ENCODE measurements around the gene USP40. TPM values are rescaled to one million over a fixed set of nuclear protein-coding genes. Genes with fewer than 3 reads are reported as not detected.

The USP40 gene
- polyA plus RNA-seq, 10 donors, result 17.3 to 39.0 (median 22.3) TPM

DNA sequence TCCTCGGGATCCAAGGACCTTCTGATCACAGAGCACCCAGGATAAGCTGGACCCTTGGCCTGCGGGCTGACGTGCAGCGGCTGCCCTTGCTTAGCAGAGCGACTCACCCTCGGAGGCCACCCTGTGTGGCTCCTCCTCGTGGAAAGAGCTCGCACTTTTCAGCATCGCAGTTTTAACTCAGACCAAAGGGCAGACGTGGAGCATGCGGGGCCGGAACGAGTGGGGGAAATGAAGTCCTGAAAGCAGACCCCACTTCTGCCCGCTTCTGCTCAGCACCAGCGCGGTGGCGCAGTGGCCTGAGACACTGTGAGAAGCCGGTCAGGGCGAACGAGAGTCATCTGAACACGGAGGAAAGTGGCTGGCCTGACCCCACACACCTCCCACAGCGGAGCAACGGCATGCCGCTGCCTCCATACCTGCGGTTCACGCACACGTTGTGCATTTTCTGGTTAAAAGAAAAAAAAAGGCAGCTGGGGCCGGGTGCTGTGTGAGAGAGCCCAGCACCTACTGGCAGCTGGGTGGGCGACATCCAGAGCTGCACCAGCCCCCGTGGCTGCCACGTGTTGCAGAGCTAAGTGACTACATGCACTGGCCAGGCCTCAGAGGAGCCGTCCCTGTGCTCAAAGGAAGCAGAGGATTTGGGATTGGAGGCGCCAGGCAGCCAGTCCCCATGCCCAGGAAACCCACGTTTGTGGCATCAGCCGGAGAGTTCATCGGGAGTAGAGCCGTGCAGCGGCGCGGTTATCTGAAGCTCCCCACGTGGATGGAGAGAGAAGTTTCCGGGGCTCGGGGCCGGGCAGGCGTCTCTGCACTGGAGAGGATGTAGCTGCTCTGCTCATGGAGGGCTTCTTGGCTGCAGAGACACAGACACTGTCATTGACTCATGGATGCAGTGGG is 89.7 kb downstream of the USP40 start:
- DNase-seq, result no peak

DNA sequence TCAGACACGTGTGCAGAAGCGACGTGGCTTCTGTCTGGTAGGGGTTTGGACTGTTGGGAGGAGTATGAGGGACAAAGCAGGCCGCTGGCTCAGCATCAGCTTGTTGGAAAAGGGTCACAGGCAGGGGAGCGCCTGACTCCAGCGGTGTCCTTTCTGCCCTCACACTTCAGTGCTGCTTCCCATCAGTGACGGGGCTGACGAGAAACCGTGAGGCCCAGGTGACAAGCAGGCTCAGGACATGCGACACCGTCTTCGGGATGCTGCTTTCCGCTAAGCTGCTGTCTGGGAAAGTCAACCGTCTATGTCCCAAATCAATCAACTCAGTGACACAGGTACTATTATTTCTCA is 90.5 kb downstream of the USP40 start:
- no peak for DNase-seq

DNA sequence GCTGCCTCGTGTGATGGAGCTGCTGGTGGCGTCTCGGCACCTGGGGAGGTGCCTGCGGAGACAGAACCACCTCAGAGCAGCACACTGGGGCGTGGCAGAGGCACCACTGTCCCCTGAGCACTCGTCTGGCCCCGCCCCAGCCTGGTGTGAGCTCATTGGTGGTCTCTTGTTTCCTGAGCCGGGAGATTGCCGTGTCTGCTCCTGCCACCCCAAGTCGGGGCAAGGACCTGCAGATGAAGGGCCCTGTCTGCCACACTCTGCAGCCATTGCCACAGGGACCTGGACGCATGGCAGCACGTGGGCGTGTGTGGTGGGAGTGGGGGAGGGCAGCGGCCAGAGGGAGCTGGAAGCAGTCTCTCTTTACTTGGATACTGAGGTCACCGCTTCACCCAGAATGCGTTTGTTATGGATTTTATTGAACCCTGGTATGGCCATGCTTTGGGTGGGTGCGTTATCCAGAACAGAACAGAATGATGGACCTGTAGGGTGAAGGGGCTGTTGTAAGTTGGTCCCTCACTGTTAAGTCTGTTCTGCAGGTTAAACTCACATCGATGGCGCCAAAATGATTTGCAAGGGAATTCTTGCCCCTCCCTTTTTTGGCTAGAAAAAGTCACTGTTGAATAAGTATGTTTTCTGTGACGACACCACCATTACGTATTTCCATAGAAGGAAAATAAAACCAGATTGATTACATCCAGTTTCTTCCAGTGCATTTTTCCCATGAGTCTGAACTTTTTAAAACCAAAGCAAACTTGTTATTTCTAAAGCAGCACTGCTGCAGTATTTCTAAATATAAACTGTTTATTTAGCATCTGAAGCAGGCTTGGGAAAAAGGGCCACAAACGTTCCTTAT is 92.0 kb downstream of the USP40 start:
- DNase-seq, result peak; percentile 33 to 73 (median 60)

DNA sequence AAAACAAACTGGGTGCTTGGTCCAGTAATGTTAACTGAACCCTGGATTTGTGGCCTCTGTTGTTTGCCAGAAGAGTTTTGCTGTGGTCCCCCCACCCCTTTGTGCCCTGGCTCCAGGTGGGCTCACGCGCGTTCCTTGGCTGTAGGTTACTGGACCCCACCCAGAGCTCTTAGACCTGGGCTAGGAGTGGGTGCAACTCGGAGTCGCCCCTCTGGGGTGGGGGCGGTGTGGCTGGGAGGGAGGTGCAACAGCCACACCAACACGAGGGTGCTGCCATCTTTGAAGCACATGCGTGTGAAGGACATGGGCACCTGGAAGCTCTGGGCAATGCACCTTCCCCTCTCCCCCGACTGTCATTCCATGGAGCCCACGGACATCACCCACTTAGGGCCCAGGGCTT is 92.7 kb downstream of the USP40 start:
- DNase-seq, result no peak

DNA sequence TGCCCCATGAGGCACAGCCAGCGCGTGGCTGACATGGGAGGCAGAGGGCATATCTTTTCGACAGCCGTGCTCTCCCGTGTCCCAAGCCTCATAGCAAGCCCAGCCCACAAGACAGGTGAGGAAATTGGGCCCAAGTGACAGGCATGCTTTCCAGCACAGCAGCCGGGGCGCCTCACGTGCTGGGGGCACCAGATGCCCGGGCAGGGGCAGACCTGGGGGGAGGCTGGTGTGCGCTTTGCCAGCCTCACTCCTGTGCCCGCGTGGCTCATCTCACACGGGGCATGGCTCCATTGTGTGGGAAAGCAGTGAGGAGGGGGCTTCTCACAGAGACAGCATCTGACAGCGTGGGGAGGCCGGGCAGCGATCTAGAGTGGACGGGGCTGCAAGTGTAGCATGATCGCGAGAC is 93.2 kb downstream of the USP40 start:
- DNase-seq, result no peak

DNA sequence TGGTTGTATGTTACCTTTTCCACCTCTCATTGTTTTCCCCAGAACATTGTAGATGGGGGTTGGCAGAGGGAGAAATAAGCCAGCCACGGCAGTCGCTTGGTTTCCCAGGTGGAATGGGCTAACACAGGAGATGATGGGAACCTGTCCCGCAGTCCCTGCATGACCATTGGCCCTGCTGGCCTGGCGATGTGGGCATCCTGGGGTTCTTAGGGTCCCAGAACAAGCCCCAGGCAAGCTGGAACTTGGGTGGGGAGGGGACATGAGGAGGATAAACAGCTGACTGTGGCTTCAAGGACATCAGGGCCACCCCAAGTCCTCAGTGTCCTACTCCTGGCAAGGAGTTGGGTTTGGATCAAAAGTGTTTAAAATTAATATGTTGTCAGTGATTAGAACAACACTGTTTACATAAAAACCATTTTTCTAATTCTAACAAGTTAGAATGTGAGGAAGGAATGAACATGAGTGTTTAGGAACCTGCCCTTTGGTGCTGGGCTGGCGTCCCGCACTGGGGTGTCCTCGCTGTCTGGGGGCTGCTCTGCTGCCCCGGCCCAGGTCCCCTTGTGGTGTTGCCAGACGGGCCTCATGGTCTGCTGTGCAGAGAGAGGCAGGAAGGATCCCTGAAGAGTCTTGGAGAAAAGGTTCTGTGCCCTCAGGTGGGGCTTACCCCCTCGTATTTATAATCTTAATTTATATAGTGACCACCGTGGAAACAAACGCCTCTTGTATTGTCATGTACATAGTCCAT is 95.1 kb downstream of the USP40 start:
- no peak for DNase-seq

DNA sequence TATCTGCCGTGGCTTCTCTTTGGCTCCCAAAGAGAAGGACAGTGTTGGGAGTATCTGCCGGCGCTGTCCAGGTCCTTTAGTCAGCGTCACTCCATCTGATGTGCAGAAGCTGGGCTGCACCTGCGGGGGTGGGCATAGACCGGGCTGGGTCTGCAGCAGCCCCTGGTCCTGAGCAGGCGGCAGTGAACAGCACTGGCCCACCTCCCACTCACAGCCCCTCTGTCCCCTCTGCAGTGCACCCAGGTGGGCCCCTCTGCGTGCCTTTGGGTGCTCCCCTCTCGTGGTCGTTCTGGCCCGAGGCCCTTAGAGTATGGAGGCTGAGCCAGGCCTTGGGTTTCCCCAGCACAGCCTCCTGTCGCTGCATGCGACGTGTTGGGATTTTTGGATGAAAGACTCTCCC is 95.7 kb downstream of the USP40 start:
- DNase-seq, result no peak

DNA sequence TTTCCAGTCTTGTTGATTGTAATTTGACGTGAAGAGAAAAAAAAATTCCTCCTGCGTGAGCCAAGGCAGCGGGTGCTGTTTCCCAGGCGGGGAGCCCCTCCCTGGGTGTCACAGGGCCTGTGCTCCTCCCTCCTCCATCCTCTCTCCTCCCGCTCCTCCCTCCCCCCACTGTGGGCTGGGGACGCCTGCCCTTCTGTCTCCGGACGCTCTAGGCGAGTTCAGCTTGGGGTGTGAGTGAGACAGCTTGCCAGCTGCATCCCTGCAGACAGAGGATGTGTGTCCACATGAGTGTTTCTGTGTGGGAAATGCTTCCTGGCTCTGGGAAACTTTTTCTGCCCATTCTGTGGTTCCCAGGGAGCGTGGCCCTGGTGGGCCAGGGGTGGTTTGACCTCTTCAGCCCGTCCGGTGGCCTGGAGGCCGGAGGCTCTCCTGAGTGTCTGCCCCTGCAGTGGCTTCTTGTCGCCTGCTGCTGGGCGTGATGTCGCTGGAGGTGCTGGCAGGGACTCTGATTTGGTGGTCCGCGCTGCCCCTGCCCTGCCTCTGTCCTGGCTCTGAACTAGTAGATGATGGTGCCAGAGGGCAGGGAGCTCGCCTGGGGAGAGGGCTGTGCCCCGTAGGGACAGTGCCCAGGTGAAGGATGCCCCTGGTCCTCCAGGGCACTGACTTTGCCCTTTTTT is 96.4 kb downstream of the USP40 start:
- peak; percentile 41 to 84 (median 66) for DNase-seq

DNA sequence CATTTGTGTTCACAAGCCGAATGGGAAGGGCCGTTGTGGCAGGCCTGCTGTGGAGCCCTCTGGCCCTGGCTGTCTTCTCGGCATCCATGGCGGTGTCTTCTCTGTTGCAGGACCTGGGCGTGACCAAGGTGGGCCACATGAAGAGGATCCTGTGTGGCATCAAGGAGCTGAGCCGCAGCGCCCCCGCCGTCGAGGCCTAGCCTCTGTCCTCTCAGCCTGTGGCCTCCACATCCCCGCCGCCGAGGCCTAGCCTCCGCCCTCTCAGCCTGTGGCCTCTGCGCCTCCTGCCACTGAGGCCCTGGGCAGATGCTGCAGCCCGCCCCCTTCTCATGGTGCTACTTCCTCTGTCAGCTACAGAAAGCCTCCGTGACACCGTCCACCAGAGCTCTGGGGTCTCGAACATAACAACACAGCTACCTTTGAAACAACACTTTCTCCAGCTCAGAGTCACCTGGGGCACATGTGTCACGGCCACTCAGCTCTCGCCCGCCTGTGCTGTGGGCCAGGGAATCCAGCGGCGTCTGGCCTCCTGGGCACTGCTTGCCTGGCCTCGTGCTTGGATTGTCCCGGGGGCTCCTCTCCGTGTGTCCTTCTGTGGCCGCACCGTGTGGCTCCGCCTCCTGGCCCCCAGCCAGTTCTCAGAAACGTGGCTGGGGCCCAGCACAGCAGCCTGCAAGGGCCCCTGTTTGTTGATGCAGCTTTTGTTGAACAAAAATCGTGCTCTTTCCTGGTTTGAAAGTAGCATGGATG is 97.1 kb downstream of the USP40 start:
- DNase-seq, result peak in 2 of 3 donors; percentile 25 to 42

DNA sequence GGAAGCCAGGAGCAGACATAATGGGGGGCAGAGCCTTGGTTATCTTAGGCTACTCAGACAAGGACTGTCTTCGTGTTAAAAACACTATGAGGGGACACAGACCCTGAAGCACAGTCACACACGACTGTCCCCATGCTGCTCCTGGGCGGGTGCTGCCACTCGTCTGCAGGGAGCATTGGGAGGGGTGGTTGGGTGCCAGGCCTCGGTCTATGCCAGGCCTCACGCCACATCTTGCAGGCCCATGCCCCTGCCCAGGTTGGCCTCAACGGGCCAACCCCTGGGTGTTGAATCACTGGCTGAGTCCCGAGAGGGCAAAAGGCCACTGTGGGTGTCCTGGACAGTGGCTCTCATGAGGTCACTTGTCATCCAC is 97.9 kb downstream of the USP40 start:
- no peak for DNase-seq

DNA sequence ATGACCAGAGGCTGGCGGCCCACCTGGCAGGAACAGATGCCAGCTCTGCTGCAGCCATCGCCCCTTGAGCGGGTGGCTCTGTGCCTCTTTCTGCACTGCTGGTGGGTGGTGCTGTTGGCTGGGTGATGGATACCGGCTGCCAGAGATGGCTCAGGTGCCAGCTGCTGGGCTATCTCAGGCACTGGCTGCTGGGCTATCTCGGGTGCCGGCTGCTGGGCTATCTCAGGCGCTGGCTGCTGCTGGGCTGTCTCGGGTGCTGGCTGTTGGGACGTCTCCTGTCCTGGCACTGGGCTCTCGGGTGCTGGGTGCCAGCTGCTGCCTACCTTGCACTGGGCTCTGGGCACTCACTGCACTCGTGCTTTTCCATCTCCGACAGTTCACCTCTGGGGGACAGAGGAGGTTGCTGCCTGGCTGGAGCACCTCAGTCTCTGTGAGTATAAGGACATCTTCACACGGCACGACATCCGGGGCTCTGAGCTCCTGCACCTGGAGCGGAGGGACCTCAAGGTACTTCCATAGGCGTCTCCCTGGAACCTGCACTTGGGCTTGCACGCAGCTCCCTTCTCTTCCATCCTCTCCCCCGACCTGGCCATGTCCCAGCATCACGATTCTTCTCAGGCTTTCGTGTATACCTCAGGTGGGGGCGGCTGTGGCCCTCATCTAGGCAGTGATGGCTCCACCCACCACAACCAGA is 98.4 kb downstream of the USP40 start:
- no peak for DNase-seq

DNA sequence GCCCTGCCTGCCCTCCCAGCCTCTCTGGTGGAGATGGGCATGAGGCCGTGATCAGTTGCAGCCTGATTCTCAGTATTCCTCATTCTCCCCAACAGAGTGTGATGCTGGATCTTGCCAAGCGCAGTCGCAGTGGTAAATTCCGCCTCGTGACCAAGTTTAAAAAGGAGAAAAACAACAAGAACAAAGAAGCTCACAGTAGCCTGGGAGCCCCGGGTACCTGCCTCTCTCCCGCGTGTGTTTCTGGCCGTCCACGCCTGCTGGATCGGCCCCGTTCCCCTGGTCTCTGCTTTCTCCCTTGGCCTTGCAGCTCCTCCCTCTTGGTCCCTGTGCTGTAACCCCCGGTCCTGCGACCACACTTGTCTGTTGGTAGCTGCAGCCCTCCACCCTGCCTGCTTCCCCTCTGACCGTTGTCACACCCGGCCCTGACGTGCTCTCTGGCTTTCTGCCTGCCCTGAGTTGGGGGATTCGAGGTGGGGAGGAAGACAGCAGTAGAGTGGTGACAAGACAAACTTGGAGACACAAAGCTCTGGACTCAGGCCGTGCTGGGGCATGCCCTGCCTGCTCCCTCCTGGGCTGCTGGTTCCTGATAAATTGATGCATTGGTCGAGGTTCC is 99.5 kb downstream of the USP40 start:
- DNase-seq, result no peak

DNA sequence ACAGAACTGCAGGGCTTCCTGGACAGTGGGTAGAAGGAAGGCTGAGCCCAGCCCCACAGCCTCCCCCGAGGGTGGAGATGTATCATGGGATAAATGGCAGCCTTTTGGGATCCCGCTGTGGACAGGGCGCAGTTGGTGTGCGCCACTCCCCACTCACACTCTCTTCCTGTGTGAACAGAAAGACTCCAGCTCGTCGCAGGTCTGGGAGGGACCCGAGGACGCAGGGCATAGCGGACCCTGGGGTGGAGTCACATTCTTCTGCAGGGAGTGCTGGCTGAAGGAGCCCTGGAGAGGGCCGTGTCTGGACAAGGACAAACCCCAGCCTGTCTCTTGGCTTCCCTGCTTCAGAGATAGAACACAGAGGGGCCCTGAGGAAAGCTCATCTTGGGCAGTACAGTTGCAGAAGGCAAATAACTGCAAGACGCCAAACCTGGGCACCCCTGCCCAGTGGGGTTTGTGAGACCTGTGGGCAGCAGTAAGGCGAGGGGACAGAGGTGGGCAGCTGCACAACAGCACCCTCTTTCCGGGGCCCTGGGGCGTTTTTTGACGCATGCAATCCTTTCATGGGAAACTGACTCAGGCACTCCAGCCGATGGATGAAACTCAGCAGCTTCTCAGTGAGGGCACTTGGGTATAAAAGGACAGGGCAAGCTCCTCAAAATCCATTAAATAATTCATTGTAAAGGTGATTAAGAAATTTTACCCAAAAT is 101.9 kb downstream of the USP40 start:
- no peak for DNase-seq

DNA sequence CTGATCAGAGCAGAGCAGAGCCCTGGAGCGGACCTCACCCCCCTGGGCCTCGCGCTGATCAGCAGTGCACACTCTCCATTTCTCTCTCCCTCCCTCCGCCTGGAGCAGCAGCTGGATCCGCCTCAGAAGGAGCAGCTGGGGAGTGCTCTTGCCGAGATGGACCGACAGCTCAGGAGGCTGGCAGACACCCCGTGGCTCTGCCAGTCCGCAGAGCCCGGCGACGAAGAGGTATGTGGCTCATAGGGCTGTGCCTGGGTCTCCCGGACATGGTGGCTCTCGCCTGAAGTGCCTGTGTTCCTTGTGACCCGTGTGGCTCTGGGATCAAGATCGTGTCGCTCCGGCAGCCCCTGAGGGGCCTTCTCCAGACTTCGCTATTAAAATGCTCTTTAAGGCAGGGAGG is 102.5 kb downstream of the USP40 start:
- no peak for DNase-seq

DNA sequence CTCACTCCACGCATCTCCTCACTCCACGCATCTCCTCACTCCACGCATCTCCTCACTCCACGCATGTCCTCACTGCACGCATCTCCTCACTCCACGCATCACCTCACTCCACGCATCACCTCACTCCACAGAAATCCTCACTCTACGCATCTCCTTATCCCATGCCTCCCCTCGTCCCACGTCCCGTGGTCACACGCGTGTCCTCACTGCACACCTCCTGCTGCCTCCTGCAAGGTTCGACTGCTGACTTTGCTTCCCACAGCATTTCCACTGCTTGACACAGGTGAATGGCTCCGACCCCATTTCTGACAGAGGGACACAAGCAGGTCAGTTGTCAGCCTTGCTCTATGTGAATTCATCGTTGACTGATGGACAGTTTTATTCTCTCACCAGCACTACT is 103.0 kb downstream of the USP40 start:
- DNase-seq, result no peak

DNA sequence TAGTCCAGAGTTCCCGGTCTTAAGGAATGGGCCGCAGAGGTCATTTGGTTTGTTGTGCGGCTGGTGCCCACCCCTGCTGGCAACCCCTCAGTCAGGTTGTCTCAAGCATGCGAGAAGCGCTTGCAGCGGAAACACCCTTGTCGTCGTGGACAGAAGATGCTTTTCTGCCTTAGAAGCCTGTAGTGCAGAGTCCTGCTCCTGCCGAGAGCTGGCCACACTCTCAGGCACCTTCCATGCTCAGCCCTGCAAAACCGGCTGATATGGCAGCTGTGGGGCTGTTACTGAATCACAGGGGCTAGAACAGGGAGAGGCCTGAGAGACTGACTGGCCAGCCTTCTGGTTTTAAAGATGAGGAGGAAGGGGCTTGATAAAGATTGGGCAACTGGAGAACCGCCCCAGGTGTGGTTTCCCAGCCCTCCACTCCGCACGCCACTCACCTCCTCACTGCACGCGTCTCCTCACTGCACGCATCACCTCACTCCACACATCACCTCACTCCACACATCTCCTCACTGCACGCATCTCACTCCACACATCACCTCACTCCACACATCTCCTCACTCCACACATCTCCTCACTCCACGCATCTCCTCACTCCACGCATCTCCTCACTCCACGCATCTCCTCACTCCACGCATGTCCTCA is 103.6 kb downstream of the USP40 start:
- DNase-seq, result no peak

DNA sequence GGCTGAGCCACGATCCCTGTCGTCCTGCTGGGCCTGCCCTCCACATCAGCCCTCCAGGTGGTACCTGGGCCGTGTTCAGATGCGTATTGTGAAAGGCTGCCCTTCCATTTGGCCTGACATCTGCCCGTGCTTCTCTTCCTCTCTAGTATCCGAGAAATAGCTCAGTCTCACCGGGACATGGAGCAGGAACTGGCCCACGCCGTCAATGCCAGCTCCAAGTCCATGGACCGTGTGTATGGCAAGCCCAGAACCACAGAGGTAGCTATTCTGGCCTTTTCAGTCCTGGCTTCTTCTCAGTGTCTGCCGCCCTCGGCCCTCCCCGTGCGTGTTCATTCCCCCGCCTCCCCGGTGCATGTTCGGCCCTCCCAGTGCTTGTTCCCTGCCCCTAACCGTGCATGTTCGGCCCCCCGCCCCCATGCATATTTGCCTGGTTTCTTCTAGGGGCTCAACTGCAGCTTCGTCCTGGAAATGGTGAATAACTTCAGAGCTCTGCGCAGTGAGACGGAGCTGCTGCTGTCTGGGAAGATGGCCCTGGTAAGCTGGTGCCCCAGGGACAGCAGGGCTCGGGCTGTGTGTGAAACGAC is 104.3 kb downstream of the USP40 start:
- no peak for DNase-seq

DNA sequence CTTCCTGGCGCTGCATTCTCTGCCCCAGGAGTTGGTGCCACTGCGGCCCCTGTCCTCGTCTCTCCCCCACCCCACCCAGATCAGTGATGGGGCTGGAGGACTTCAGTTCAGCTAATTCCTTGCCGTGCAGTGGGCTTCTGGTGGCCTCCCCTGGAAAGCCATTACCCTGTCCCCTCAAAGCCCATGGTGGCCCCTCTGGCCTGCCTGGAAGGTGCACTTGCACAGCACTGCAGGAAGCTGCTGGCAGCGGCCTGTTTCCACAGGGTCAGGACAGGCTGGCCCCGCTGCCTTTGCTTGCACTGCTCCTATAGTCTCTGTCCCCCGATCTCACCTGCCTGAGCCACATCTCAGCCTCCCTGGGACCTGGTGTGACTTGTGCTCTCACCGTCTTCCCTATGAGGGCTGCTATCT is 105.1 kb downstream of the USP40 start:
- no peak for DNase-seq
